Inferior parietal cortex (tissue), 1 donor: ENCODE measurements around the gene PRSS16.
"Not testable (repeated sequence)": the region's sequence is repeated elsewhere in the genome, so short reads cannot be mapped to it uniquely, and the experiment has no call there.

ENCODE experiments used
- DNase-seq: peaks from one replicate; pipeline ENCODE4 v3.0.0-alpha.2; 2016; ENCODE audit errors: extremely low spot score

The PRSS16 gene

GRCh38 chr6:27247133-27247836 is at the start of gene PRSS16:
Gene PRSS16 (plus strand): TSS chr6:27247701. CDS start chr6:27247738, 37 bp downstream.
- DNase-seq = no peak

- DNase-seq = no peak
These were observed 41.9 kb upstream of the PRSS16 start for GRCh38 chr6:27205375-27206278.

GRCh38 chr6:27206806-27207205 is 40.7 kb upstream of the PRSS16 start:
- no peak for DNase-seq

GRCh38 chr6:27208042-27208441 is 39.5 kb upstream of the PRSS16 start:
- DNase-seq = no peak

GRCh38 chr6:27209196-27209595 is 38.3 kb upstream of the PRSS16 start:
- DNase-seq = no peak

GRCh38 chr6:27209659-27210269 is 37.7 kb upstream of the PRSS16 start:
- no peak for DNase-seq

GRCh38 chr6:27213091-27213517 is 34.4 kb upstream of the PRSS16 start:
- DNase-seq = not testable (repeated sequence)

GRCh38 chr6:27213544-27214125 is 33.9 kb upstream of the PRSS16 start:
- no peak for DNase-seq

GRCh38 chr6:27214126-27214601 is 33.3 kb upstream of the PRSS16 start:
- DNase-seq = no peak

GRCh38 chr6:27216874-27217273 is 30.6 kb upstream of the PRSS16 start:
- DNase-seq = no peak

- not testable (repeated sequence) for DNase-seq
These were observed 24.5 kb upstream of the PRSS16 start for GRCh38 chr6:27222971-27223370.

- DNase-seq = no peak
These were observed 22.8 kb upstream of the PRSS16 start for GRCh38 chr6:27224729-27225128.

GRCh38 chr6:27228963-27229477 is 18.5 kb upstream of the PRSS16 start:
- DNase-seq = no peak

GRCh38 chr6:27230758-27231111 is 16.8 kb upstream of the PRSS16 start:
- DNase-seq = no peak

- DNase-seq = no peak
These were observed 12.9 kb upstream of the PRSS16 start for GRCh38 chr6:27234576-27234975.

- no peak for DNase-seq
These were observed 10.3 kb upstream of the PRSS16 start for GRCh38 chr6:27237089-27237803.

- DNase-seq = no peak
These were observed 9.2 kb upstream of the PRSS16 start for GRCh38 chr6:27238010-27238983.

- DNase-seq = no peak
These were observed 8.2 kb upstream of the PRSS16 start for GRCh38 chr6:27239258-27239657.

- no peak for DNase-seq
These were observed 6.1 kb upstream of the PRSS16 start for GRCh38 chr6:27241443-27241842.
